Left lobe of liver (tissue), 2 donors: ENCODE data around the gene RUFY1. TPM values are rescaled to one million over a fixed set of nuclear protein-coding genes. Genes with fewer than 3 reads are reported as not detected.
A peak's percentile ranks its signal among the peaks of the same experiment; 100 is the strongest.
"Not testable (repeated sequence)": the region's sequence is repeated elsewhere in the genome, so short reads cannot be mapped to it uniquely, and the experiment has no call there.

Source experiments
- ATAC-seq: fragments of 200-7000 bp; cut with Tn5 transposase; one replicate; pipeline ENCODE4 v1.9.1; 2020; ENCODE audit warnings: mild to moderate bottlenecking, moderate library complexity
- DNase-seq: peaks from one replicate; pipeline ENCODE4 v3.0.0-alpha.2; 2020; ENCODE audit warnings: low spot score
- total RNA-seq: library from RNA; stranded (reverse); gene quantifications from one replicate; pipeline ENCODE4 v1.2.1, GENCODE V29; 2021
- donor health status: DM: no; HTN: no; CAD: no; lungs with moderate emphysema.
- donor health status: DM: no; HTN: yes; CAD: no.

Gene RUFY1
- 16.4 TPM for total RNA-seq

DNA sequence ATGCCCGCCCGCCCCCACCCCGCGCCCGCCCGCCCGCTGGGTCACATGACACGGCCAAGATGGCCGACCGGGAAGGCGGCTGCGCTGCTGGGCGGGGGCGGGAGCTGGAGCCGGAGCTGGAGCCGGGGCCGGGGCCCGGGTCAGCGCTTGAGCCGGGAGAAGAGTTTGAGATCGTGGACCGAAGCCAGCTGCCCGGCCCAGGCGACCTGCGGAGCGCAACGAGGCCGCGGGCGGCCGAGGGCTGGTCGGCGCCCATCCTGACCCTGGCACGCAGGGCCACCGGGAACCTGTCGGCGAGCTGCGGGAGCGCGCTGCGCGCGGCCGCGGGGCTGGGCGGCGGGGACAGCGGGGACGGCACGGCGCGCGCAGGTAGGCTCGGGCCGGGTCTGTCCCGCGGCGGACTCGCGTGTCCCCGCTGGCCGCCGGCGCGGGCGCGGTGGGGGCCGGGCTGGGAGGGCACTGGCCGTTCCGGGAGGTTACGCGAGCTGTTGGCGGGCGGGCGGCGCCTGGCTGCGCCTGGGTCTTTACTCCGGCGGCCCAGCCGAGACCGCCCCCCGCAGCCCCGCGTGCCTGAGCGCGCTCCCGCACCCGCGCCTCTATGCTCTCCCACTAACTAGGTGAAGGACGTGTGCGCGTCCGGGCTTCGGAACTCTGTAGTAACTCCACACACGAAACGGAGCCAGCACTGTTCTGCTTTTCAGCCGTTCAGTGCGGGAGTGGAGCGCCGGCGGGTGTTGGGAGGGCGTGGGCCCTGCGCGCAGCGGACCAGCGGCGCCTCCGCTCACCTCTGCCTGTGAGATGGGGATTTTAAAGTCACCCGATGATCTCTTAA lies at the start of gene RUFY1:
RUFY1 (plus strand) TSS at position 44 of the 832 bp plus-strand sequence; CDS start at position 60, 16 bp downstream.
- ATAC-seq (peak; percentile 92), DNase-seq (peak; percentile 92)

DNA sequence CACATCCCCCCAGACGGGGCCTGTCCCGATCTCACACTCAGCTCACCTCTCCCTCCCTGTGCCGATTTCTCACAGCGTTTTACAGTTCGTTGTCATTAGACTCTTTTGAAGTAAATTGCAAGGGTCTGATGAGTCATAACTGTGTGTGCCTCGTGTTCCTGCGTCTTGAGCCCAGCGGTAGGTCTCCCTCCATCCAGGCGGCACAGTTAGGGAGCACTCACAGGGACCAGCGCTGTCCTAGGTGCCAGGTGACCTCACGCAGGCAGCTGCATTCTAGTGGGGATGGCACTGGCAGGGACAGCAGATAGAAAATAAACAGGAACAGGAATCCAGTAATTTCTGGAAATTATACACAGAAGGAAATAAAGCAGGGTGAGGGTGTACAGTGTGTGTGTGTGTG lies 48.4 kb upstream of the RUFY1 start:
- not testable (repeated sequence) for DNase-seq, ATAC-seq

GRCh38 chr5:179502420-179502819 lies 47.9 kb upstream of the RUFY1 start:
- not testable (repeated sequence) for ATAC-seq, DNase-seq

GRCh38 chr5:179504191-179504590 lies 46.2 kb upstream of the RUFY1 start:
- no peak for ATAC-seq
- no peak for DNase-seq

- peak; percentile 61 for DNase-seq
- ATAC-seq: peak; percentile 96
Observed at GRCh38 chr5:179504600-179505396, 45.6 kb upstream of the RUFY1 start.

DNA sequence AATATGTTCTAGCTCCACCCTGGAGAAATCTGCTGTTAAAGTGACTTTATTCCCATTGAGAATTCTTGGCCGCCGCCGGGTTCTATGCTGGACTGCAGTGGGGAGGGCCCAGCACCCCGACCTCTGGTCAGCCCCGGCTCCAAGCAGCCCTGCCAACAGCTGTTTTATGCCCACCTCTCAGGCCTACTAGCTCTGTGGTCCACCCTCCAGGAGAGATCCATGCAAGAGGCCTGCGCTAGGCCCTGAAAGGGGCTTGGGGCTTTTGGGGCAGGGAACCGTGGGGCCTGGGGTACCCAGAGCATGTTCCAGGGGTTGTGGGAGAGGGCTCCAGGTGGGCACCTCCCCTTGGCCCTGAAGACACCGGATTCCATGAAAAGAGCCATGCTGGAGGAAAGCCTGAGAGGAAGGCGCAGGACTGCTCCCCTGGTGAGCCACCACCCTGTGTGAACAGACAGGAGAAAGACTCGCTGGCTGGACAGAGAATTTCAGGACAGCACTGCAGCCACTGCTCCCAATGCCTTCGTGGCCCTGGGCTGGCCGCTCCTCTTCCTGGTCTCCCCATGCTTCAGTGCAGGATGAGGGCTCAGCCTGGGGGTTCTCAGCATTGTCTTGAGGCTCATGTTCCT lies 44.6 kb upstream of the RUFY1 start:
- DNase-seq: no peak
- ATAC-seq: no peak

DNA sequence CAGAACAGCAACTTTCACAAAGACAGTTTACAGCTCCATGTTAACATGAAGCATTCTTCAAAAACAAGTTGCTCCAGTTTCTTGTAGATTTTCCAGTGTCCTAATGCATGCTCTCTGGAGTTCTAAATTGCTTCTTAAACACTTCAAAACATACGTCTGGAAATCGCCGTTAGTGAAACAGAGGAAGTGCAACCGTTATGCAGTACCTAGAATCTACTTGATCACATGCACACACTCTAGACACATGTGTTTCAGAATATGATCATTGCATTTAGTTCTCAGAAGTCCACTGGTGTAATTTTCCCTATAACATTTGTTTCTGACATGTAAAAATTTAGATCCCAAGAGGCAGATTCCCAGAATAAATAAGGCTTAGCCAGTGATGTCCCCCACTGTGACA lies 41.1 kb upstream of the RUFY1 start:
- no peak for DNase-seq
- no peak for ATAC-seq

- DNase-seq (no peak), ATAC-seq (no peak)
Observed at GRCh38 chr5:179509845-179510244, 40.5 kb upstream of the RUFY1 start.

DNA sequence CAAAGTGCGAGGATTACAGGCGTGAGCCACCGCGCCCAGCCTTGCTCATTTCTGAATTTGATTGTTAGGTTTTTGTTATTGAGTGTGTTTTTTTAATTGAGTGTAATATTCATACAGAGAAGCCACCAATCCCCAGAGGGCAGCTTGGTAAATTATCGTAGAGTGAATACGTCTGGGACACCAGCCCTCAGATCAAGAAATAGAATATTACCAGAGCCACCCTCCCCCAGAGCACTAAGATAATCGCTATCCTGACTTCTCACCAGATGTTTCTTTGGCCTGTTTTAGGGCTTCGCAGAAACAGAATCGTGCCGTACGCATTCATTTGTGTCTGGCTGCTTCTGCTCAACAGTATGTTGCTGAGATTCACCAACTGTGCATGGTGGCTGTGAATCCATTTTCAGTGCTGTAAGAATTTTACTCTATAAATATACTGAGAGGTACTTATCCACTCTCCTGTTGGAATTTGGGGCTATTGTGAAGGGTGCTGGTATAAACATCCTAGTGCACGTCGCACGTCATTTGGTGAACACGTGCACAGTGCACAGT lies 37.8 kb upstream of the RUFY1 start:
- DNase-seq (peak; percentile 10), ATAC-seq (no peak)

DNA sequence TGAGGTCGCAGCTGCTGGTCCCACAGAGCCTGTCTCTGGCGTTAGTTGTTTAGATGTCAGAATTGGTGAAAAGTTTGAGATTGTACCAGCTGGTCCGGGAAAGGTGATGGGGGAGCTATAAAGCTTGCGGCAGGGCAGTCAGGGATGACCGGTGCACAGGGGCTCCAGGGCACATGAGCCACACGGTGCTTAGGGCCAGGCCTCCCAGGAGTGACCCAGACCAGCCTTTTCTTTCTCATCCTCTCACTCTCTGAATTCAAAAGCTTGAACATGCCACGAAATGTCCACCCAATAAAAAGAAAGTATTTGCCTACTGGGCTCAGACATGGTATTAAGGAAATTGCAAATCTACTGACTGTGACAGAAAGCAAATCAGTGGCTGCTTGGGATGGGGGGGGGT lies 34.9 kb upstream of the RUFY1 start:
- DNase-seq: peak; percentile 7
- ATAC-seq: not testable (repeated sequence)

- peak; percentile 12 for DNase-seq
- no peak for ATAC-seq
Observed at GRCh38 chr5:179516221-179516620, 34.1 kb upstream of the RUFY1 start.

DNA sequence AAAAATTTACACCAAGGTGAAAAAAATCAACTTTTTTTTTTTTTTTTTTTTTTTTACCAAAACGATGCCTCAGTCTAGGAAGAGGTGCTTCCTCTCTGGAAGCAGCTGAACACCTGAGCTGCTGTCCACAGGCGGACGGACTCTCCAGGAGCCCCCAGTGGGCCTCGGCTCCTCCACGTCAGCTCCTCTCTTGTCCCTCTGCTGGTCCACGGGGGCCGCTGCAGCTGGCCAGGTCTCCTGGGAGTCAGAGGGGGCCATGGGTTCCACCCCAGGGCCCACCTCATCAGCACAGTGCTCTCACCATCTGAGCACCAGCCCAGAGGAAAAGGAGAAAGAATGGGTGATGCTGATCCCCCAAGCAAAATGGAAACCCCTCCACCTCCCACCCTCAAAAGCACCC lies 32.6 kb upstream of the RUFY1 start:
- DNase-seq, ATAC-seq: not testable (repeated sequence)

DNA sequence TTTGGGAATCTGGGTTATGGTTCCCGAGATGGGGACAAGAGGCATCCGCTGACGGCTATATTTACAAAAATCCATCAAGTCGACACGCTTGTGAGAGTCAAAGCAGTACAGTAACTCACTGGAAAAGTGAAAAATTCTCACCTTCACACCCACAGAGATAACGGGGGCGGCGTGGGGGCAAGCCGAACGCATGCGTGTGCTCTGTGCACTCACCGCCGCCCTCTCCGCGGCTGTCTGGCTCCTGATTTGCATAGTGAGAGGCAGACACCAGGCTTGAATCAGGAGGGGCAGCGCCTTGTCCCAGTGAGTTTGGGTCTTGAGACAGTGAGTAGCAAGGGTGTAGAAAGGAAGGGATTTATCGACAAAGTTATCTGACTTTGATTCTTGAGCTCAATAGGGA lies 32.0 kb upstream of the RUFY1 start:
- ATAC-seq: not testable (repeated sequence)
- DNase-seq: peak; percentile 4

- ATAC-seq: peak; percentile 89
- DNase-seq: not testable (repeated sequence)
Observed at GRCh38 chr5:179519416-179520070, 30.8 kb upstream of the RUFY1 start.

- DNase-seq, ATAC-seq: not testable (repeated sequence)
Observed at GRCh38 chr5:179522107-179522506, 28.2 kb upstream of the RUFY1 start.

- DNase-seq: no peak
- ATAC-seq: no peak
Observed at GRCh38 chr5:179526978-179527377, 23.4 kb upstream of the RUFY1 start.

- ATAC-seq (peak; percentile 89), DNase-seq (peak; percentile 58)
Observed at GRCh38 chr5:179530069-179530998, 20.0 kb upstream of the RUFY1 start.

DNA sequence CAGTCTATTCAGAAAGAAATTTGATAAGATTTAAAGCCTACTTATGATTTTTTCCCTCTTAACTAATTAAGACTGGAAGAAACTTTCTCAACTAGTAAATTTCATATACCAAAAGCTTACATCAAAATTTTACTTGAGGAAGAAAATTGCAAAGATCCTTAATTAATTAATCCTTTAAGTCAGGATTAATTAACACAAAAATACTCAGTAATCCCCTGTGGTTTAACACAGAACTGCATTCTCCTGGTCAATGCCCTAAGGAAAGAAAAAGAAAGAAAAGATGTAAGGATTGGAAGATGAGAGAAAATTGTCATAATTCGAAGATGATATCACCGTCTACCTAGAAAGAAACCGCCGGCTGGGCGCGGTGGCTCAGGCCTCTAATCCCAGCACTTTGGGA lies 17.3 kb upstream of the RUFY1 start:
- DNase-seq (no peak), ATAC-seq (no peak)

- ATAC-seq: no peak
- DNase-seq: no peak
Observed at GRCh38 chr5:179533907-179534306, 16.4 kb upstream of the RUFY1 start.
